ENCODE data around the gene HMBS. TPM values are rescaled to one million over a fixed set of nuclear protein-coding genes. Genes with fewer than 3 reads are reported as not detected.

HMBS gene
- total and polyA plus RNA-seq, 2 of the 8 experiments (the other 6 are each of a cell fraction or from before 2014, with no cell fraction given), result 69.3 to 109 TPM

- TF ChIP-seq SIX5 (IDR thresholded peaks at IDR 0.05; ENCODE audit: low read depth, low read length) (no peak), SIN3A (conservative IDR thresholded peaks at IDR 0.05 in 1 of 2, IDR thresholded peaks at IDR 0.05 in 1 of 2; ENCODE audit: low read depth in 1 of 2, low read length in 2 of 2) (peak; percentile 69 to 81; a peak in 3 of 4 replicates), ASH2L (IDR thresholded peaks at IDR 0.05; ENCODE audit: low read length) (peak; percentile 96), FOSL1 (IDR thresholded peaks at IDR 0.05; ENCODE audit: insufficient read depth, low read depth, low read length) (no peak), POLR2AphosphoS5 (IDR thresholded peaks at IDR 0.05; ENCODE audit: low read depth, low read length) (peak; percentile 33; the same call in 1 of the 2 replicates), NANOG (IDR thresholded peaks at IDR 0.05; ENCODE audit: insufficient read depth, low read depth, low read length, poor library complexity, severe bottlenecking) (no peak), MAFK (IDR thresholded peaks at IDR 0.05; ENCODE audit: low read depth, low read length) (no peak), YY1 (IDR thresholded peaks at IDR 0.05; ENCODE audit: low read depth, low read length) (0 out of 2 replicates have a peak, but pooled peaks have one; percentile 52), CREB1 (IDR thresholded peaks at IDR 0.05) (0 out of 2 replicates have a peak, but pooled peaks have one; percentile 19), RFX5 (IDR thresholded peaks at IDR 0.05; ENCODE audit: borderline replicate concordance, low read depth, low read length) (no peak)
Measured at GRCh38 chr11:119056421-119056999, 28.2 kb upstream of the HMBS start (continued).
